ENCODE measurements around the gene C1R. TPM values are rescaled to one million over a fixed set of nuclear protein-coding genes. Genes with fewer than 3 reads are reported as not detected.

Gene C1R
- total and polyA plus RNA-seq, 2 of the 8 experiments (the other 6 are each of a cell fraction or from before 2014, with no cell fraction given), result 6.9 to 16.3 TPM

GRCh38 chr12:7047306-7047705, 44.9 kb downstream of the C1R start:
- WGBS, 2 experiments (ENCODE audit: extremely low coverage in 1 of 2, insufficient coverage in 1 of 2, insufficient read length in 1 of 2, insufficient replicate concordance in 2 of 2, low coverage in 1 of 2, low lambda C conversion rate in 2 of 2, missing lambda C conversion rate in 1 of 2), result 85% methylated on average over 5 of the region's 5 CpGs; no CpG with 5 or more reads in 1 of the 2 experiments
- no peak overlapping the region for H2AK5ac ChIP-seq (ENCODE audit: low read depth, low read length)
- CTCF ChIA-PET (ENCODE audit: partially characterized antibody), result interaction anchor here (0.9 to 3.2 kb wide), 4 partner anchors 62 to 356 kb away, joined by 3 to 11 read pairs (median 3); partner anchors contain the start of gene C1RL
- no peaks in the 10 kb centered on the region for H3K23me2 ChIP-seq (ENCODE audit: low read depth, low read length)
- H3K23ac ChIP-seq (ENCODE audit: insufficient read length), result no peak overlapping the region
- TF ChIP-seq PHF8 (conservative IDR thresholded peaks at IDR 0.05; ENCODE audit: low read depth, low read length) (no peak), CBX8 (IDR thresholded peaks at IDR 0.05; ENCODE audit: borderline replicate concordance, low read depth, low read length) (no peak), JUND (IDR thresholded peaks at IDR 0.05; ENCODE audit: low read length) (no peak), ZNF274 (IDR thresholded peaks at IDR 0.05; ENCODE audit: borderline replicate concordance, extremely low read depth, low read length) (no peak), YY1 (IDR thresholded peaks at IDR 0.05; ENCODE audit: low read depth, low read length) (no peak)
- H3K14ac ChIP-seq (ENCODE audit: insufficient read length), result no peak overlapping the region
- H4K8ac ChIP-seq (ENCODE audit: extremely low read depth, insufficient read depth, low read length), result no peak overlapping the region
- no peaks in the 10 kb centered on the region for H4K20me1 ChIP-seq (replicated peaks in 1 of 2; ENCODE audit: control insufficient read depth in 1 of 2, insufficient read depth in 2 of 2, low read length in 2 of 2)
- no peaks in the 10 kb centered on the region for H3K4me1 ChIP-seq (replicated peaks in 1 of 4; ENCODE audit: control insufficient read depth in 3 of 4, insufficient read depth in 4 of 4, low read length in 3 of 4)
- H3K56ac ChIP-seq (replicated peaks; ENCODE audit: insufficient read length, low read depth, low read length), result no peak overlapping the region
- H3K18ac ChIP-seq (ENCODE audit: extremely low read depth, low read length), result no peak overlapping the region
- no peak overlapping the region for H3K27ac ChIP-seq (ENCODE audit: low read depth, low read length)
- H3K36me3 ChIP-seq (ENCODE audit: control insufficient read depth in 2 of 4, insufficient read depth in 4 of 4, low read length in 3 of 4), result no peaks in the 10 kb centered on the region
- H3K79me2 ChIP-seq (ENCODE audit: control insufficient read depth in 1 of 2, insufficient read depth in 2 of 2, low read length in 2 of 2), result no peaks in the 10 kb centered on the region
- no peaks in the 10 kb centered on the region for H3K27me3 ChIP-seq (replicated peaks in 1 of 4; ENCODE audit: control insufficient read depth in 3 of 4, extremely low read depth in 1 of 4, insufficient read depth in 3 of 4, low read length in 3 of 4)
- H4K91ac ChIP-seq (replicated peaks; ENCODE audit: insufficient read length, low read length), result no peak overlapping the region
- no peak for FAIRE-seq
- no peak for DNase-seq (ENCODE audit: low read depth in 1 of 2, low spot score in 2 of 2)
- no peaks in the 10 kb centered on the region for H3K79me1 ChIP-seq (ENCODE audit: low read depth, low read length)
- H2BK12ac ChIP-seq (ENCODE audit: low read depth, low read length), result no peak overlapping the region
- no peak overlapping the region for H3K4me3 ChIP-seq (ENCODE audit: extremely low read depth in 1 of 4, insufficient read depth in 2 of 4, low read depth in 3 of 4, low read length in 4 of 4)
- POLR2A ChIA-PET (ENCODE audit: partially characterized antibody), result interaction anchor here (1.5 to 4.1 kb wide), 3 partner anchors 70 to 103 kb away, joined by 4 to 9 read pairs (median 4); partner anchors contain the start of genes C12orf57 and RNU7-1
- H2BK5ac ChIP-seq (ENCODE audit: low read depth, low read length), result no peak overlapping the region
- H2BK120ac ChIP-seq (replicated peaks; ENCODE audit: low read depth, low read length), result no peak overlapping the region
- no peak overlapping the region for H4K5ac ChIP-seq (ENCODE audit: insufficient read length, low read depth, low read length)
- no peak overlapping the region for H3K4ac ChIP-seq (replicated peaks; ENCODE audit: insufficient read length, low read depth, low read length)
- no peak overlapping the region for H2BK20ac ChIP-seq (ENCODE audit: low read length)
- no peak overlapping the region for H2BK15ac ChIP-seq (ENCODE audit: low read length)
- no peak overlapping the region for H3K4me2 ChIP-seq (ENCODE audit: insufficient read depth in 1 of 2, low read depth in 2 of 2, low read length in 2 of 2)
- H3K9ac ChIP-seq (replicated peaks in 1 of 4; ENCODE audit: extremely low read depth in 1 of 4, low read depth in 3 of 4, low read length in 3 of 4), result no peak overlapping the region
- no peak overlapping the region for H2AFZ ChIP-seq (ENCODE audit: low read length)
- H3K9me3 ChIP-seq (ENCODE audit: insufficient read depth in 2 of 2, low read depth in 1 of 2, low read length in 1 of 2), result no peaks in the 10 kb centered on the region
